ENCODE data around the gene CD59.
"Not testable (repeated sequence)": the region's sequence is repeated elsewhere in the genome, so short reads cannot be mapped to it uniquely, and the experiment has no call there.

The CD59 gene

DNA sequence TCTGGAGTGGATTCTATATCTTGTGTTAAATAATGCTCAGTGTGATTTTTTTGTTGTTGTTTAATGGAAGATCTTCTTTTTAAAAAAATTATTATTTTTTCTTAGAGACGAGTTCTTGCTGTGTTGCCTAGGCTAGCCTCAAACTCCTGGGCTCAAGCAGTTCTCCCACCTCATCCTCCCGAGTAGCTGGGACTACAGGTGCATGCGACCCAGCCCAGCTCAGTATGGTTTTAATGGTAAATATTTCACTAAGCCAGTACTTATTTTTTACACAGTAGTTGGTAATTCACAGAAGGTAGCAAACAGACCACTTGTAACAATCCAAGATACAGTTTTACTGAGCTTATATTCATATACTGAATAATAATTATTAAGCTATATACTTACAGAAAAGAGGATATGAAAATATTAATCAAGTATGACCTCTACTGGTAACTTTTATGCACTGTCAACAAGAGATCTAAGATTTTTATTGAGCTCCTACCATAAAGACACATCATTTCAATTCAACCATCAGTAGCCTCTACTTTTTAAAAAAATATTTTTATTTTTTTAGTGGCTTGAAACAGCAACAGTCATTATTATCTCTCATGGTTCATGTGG is 6.1 kb upstream of the CD59 start:
- DNase-seq, result peak; percentile 59

DNA sequence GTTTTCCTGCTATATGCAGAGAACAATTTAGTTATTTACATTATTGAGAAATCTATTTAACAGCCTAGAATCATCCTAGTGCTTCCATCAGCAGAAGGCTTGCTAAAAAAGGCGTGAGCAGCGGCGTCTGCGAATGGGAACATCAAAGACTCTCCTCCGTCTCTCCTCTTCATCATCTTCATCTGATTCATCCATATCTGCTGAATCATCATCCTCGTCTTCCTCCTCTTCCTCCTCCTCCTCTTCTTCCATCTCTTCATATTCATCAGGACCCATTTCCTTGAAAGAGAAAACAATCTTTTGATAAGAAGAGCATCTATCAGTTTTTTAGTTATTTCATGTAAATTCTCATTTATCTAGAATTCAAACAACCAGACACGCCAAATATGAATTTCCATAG is 5.6 kb upstream of the CD59 start:
- DNase-seq, result no peak

GRCh38 chr11:33737362-33737821 is 1.2 kb upstream of the CD59 start:
- DNase-seq, result no peak

DNA sequence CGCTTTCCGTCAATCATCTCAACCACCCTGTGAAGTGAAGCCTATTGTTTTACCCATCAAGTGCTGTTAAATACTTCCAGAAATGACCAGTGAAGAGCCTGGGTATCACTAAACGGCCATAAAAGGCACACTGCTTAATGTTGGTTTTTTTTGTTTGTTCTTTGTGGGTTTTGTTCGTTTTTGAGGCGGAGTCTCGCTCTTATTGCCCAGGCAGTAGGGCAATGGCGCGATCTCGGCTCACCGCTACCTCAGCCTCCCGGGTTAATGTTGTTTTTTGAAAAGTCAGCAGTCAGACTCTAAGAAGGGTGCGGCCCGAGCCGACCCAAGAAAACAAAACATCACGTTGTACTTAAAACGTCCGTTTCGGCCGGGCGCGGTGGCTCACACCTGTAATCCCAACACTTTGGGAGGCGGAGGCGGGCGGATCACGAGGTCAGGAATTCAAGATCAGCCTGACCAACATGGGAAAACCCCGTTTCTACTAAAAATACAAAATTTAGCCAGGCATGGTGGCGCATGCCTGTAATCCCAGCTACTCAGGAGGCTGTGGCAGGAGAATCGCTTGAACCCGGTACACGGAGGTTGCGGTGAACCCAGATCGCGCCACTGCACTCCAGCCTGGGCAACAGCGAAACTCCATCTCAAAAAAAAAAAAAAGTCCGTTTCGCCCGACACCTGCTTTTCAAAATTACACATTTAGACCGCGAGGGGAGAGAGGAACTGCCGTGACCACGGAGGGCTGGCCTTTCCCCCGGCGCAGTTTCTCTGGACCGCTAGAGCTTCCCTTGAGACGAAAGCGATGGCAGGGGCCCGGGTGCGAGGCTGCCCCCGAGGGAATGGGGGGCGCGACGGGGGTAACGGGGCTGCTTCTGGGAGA is 714 bp downstream of the CD59 start:
- peak; percentile 64 for DNase-seq

DNA sequence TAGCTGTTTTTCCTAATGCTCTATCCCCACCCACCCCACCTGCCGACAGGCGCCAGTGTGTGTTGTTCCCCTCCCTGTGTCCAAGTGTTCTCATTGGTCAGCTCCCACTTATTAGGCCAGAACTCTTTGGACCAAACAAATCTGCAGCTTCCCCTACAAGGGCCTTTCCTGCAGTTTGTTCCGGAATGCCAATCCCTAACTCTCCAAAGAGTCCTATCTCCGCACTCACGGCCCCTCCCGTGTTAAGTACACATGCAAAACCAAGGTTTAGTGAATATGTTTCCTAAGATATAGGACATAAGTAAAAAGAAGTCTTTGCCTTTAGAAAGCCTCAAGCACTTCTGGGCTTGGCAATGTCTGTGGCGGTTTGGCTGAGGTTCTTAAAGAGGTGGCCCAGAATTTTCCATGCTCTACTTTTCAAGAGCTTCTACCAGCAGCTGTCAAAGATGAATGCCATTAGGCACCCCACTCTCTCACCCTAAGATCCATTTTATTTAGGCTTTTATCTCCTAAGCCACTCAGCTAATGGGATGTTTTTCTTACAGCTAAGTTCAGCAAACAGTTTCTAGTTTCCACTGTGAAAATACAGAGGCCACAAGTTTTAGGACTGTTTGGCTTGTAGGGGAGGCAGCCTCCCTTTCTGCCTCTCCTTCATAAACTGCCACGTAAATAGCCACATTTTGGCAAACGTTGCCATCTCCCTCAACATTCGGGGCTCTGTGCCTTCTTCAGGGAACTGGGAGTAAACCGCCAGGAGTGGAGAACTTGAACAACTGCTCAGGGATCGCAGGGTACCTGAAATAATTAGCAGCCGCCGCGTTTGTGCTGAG is 1.6 kb downstream of the CD59 start:
- no peak for DNase-seq

- peak; percentile 5 for DNase-seq
These were observed 2.2 kb downstream of the CD59 start for GRCh38 chr11:33733980-33734379.

DNA sequence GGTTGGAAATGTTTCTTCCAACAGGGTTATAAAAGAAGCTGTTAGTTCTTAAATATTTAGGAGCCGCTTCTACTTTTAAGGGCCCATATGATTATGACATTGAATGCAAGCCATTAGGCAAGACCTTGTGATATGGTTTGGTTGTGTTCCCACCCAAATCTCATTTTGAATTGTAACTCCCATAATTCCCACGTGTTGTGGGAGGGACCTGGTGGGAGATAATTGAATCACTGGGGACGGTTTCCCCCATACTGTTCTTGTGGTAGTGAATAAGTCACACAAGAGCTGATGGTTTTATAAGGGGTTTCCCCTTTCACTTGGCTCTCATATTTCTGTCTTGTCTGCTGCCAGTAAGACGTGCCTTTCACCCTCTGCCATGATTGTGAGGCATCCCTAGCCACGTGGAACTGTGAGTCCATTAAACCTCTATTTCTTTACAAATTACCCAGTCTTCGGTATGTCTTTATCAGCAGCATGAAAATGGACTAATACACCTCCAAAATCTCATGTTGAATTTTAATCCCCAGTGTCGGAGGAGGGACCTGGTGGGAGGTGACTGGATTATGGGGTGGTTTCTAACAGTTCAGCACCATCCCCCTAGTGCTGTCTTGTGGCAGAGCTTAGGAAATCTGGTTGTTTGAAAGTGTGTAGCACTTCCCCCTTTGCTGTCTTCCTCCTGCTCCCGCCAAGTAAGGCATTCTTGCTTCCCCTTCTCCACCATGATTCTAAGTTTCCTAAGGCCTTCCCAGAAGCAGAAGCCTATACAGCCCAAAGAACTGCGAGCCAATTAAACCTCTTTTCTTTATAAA is 4.3 kb downstream of the CD59 start:
- no peak for DNase-seq

DNA sequence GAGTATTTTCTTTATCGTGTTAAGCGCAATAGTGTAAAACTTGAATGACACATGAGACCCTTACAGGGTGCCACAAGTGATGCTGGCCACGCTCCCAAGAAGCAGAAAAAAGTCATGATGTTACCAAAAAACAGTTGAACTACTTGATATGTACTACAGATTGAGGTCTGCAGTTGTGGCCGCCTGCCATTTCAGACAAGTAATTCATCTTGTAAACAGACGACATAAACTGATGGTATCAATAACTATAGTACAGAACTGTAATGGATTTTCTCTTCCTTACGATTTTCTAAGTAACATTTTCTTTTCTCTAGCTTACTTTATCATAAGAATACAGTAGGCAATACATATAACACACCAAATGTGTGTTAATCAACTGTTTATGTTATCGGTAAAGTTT is 5.5 kb downstream of the CD59 start:
- no peak for DNase-seq

DNA sequence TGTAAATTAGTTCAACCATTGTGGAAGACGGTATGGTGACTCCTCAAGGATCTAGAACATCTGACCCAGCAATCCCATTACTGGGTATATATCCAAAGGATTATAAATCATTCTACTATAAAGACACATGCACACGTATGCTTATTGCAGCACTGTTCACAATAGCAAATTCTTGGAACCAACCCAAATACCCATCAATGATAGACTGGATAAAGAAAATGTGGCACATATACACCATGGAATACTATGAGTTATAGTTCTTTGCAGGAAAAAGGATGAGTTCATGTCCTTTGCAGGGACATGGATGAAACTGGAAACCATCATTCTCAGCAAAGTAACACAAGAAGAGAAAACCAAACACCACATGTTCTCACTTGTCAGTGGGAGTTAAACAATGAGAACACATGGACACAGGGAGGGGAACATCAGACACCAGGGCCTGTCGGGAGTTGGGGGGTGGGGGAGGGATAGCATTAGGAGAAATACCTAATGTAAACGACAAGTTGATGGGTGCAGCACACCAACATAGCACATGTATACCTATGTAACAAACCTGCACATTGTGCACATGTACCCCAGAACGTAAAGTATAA is 7.1 kb downstream of the CD59 start:
- not testable (repeated sequence) for DNase-seq

GRCh38 chr11:33727539-33727938 is 8.7 kb downstream of the CD59 start:
- not testable (repeated sequence) for DNase-seq

GRCh38 chr11:33725496-33725895 is 10.7 kb downstream of the CD59 start:
- no peak for DNase-seq

- no peak for DNase-seq
These were observed 11.6 kb downstream of the CD59 start for GRCh38 chr11:33724644-33725035.

DNA sequence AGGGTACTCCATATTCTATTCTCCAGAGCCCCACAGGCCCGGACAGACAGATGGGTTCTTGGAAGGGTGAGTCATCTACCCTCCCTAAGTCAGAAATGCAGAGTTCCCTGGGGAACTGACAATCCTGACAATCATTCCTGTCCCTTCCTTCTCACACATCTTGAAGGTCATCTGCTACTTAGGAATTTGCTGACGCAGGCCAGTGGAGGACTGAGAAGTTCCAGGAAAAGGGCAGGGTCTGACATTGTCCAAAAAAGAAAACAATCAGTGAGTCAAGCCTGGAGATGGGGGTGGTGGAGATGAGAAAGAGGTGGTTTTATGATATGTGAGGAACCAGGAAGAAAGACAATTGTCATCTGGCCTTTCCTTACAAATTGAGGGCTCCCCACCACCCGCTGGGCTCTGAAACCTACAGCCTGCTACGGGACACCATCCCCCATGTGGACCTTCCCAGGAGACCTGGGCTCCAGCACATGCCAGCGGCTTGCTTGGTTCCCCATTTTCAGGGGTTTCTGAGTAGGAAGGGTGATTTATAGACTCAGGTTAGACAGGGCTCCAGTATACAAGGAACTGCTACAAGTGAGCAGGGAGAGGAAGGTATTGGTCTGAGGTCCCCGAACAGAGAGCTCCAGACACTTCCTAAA is 12.9 kb downstream of the CD59 start:
- DNase-seq, result no peak

DNA sequence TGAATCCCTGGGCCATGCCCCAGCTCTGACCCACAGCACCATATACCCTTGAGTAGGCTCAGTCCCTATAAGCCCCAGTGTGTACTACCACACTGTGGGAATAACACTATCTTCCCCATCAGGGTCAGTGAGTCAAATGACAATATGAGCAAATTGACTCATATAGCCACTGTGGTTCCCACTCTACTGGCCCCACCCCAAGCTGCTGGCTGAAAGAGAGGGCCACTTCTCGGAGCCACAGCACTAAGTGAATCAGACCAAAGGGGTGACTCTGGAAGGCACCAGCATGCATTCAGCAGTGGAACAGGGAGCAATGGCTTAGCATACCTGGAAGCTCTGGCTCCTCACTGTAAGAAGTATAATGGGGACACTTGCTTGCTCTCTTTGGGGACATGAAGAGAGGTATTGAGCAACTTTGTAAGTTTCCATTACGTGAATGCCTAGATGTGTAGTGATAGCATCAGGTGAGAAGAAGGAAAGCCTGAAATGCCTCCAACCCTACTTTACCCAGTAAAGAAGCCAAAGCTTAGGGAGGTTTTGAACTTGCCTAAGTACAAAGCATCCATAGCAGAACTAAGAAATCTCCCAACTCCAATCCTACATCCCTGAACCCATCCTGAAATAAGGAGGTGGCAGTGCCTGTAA is 13.5 kb downstream of the CD59 start:
- no peak for DNase-seq

DNA sequence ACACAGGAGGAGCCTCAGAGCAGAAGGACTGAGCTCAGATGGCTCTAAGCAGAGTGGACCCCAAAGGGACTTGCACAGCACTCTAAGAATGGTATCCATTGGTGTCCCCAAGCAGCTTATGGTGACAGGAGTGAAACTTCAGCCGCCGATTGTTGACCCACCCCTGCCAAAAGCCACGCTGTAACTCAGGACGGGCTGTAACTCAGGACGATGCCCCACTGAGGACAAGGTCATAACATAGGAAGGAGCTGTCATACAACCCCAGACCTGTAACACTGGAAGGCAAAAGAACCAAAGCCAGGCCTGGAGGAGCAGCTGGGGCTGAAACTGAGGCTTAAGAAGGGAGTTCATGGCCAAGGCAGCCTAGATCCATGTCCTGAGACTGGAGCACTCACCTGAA is 14.2 kb downstream of the CD59 start:
- DNase-seq, result no peak

- DNase-seq, result no peak
These were observed 14.8 kb downstream of the CD59 start for GRCh38 chr11:33721426-33721825.

DNA sequence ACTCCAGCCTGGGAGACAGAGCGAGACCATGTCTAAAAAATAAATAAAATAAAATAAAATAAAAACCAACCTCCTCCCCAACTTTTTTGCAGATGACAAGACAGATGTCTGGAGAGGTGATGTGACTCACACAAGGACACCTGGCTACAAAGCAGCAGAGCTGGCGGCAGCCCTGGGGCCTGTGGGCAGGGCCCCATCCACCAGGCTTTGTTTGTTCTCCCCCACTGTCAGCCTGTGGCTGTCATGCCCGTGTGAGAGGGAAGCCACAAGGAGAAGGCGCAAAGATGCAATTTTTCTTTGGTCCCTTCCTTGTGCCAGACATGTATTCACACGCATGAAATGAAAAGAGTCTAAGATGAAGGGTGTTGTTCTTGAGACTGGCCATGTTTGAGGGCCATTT is 16.6 kb downstream of the CD59 start:
- DNase-seq, result no peak

DNA sequence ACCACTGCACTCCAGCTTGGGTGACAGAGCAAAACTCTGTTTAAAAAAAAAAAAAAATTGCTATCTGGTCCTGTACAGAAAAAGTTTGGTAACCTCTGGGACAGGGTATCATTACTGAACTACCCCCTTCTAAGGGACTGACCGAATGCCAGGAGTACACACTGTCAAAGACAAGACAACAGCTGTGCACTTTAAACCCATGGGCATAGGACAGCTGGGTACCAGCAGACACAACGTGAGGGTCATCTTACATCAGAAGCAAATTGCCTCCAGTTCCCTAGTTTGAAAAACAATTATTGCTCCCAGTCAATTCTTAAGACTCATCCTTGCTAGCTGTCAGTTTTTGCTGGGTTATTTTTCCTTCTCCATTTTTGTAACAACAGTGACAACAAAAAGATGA is 17.8 kb downstream of the CD59 start:
- no peak for DNase-seq

- DNase-seq, result peak; percentile 12
These were observed 20.0 kb downstream of the CD59 start for GRCh38 chr11:33716243-33716642.

DNA sequence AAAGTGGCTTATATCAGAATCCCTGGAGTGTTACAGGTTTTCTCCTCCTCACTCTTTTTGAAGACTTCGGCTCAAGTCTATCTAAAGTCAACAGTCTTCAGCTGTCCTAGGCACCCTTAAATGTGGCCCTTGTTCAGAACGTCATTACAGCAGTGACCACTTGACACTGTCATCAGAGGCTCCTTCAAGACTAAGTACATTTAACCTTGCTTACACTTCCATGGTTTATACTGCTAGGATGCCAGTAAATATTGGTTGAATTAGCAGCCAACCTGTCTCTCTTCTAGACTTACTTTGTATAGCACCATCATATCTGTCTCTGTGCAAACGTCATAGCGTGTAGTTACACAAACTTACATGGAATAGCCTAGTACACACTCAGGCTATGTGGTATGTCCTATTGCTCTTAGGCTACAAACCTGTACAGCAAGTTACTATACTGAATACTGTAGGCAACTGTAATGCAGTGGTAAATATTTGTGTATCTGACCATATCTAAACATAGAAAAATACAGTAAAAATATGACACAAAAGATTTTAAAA is 22.3 kb downstream of the CD59 start:
- no peak for DNase-seq
